Eye (tissue), 1 donor: ENCODE results near the gene UPK1B.

Experiments
- DNase-seq: peaks from one replicate; pipeline ENCODE4 v3.0.0-alpha.2; 2015

UPK1B gene

GRCh38 chr3:119177321-119177720 is 3.9 kb downstream of the UPK1B start:
- no peak for DNase-seq

DNA sequence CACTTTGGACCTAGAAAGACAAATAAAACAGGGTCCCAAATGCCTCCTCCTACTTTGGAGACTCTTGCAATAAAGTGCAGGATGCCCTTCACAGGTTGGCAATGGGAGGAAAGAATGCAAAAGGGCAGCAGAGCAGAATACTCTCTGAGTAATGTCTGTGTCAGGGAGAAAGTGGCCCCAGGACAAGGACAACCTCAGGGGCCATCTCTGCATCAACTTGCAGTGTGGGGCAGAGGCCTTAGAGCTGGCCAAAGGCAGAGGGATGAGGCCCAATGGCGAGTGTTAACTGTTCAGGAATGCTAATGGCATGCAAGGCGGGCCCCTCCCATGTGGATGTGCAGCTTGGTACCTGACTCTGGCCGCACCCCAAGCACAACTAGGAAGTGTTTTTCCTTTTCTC is 8.4 kb downstream of the UPK1B start:
- no peak for DNase-seq

DNA sequence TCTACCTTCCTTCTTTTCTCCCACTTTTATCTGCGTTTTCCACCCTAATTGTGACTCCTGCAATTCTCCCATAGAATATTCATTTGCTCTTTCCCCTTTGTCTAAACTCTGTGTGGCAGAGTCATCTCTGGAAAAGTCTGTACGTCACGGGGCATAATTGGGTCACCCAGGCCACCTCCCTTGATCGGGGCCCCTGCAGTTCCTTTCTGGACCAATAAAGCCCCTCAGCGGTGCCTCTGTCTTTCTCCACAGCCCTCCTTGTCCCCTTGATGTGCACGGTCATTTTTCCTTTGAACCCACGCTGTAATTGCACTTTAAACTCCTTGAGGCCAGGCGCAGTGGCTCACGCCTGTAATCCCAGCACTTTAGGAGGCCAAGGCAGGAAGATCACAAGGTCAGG is 10.7 kb downstream of the UPK1B start:
- DNase-seq: no peak

DNA sequence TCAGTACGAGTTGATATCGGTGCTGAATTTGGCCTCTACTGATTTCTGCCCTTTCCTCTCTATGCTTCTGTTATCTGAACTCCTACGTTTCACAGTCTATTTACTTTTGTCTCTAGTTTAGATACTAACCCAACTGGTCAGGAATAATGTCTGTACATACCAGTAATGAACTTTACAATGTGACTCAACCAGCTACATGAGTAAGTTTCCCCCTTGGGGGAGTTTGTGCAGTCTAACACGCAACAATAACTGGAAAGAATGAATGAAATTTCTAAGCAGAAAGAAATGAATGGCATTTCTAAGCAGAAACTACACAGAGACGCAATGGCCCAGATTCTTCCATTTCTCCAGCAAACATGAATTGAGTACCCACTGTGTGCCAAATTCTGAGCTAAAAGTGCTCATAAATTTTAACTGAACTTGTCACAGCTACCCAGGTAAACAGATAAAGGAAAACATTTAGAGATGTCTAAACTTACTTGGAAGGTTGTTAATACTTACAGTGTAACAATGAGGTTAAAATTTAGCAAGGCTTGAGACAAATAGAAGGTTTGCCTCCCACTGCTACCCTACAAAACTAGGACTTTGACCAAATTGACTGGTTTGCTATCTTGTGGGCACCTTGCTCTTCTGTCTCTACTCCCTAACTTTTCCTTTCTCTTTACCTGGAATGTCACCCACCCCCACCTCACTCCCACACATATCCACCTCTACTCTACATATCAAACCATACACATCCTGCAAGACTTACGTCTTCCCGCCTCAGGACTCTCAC is 11.6 kb downstream of the UPK1B start:
- no peak for DNase-seq

DNA sequence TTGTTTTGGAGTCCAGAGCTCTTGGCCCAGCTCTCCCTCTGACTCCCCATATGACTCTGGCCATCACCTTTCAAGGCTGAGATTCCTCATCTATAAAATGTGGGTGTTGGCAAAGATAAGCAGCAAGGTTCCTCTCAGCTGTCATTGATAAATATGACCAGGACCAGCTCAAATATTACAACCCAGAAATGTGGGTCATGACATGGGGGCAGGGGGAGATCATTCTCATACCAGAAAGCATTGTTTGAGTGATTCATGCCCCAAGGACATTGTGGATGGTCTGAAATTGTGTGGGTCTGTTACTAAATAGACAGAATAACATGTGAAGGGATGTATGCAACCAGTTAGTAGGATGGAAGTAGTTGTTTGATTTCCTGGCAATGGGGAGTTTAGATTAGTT is 13.9 kb downstream of the UPK1B start:
- no peak for DNase-seq

DNA sequence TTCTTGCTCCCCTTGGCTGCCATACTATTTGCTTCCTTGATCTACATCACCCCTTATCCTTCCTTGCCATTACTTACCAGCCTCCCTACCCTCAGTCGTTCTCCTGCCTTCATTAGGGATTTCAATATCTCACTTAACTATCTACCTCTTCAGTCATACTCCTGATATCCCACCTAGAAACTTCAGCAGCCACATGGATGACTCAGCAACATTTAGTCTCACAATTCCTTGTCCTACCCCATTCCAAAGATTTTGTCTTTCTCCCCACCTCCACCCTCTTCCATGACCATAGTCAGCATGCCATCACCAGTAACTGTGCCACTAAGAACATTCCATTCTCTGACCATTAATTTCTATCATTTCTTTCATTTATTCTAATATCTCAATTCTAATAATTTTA is 18.4 kb downstream of the UPK1B start:
- DNase-seq: no peak

DNA sequence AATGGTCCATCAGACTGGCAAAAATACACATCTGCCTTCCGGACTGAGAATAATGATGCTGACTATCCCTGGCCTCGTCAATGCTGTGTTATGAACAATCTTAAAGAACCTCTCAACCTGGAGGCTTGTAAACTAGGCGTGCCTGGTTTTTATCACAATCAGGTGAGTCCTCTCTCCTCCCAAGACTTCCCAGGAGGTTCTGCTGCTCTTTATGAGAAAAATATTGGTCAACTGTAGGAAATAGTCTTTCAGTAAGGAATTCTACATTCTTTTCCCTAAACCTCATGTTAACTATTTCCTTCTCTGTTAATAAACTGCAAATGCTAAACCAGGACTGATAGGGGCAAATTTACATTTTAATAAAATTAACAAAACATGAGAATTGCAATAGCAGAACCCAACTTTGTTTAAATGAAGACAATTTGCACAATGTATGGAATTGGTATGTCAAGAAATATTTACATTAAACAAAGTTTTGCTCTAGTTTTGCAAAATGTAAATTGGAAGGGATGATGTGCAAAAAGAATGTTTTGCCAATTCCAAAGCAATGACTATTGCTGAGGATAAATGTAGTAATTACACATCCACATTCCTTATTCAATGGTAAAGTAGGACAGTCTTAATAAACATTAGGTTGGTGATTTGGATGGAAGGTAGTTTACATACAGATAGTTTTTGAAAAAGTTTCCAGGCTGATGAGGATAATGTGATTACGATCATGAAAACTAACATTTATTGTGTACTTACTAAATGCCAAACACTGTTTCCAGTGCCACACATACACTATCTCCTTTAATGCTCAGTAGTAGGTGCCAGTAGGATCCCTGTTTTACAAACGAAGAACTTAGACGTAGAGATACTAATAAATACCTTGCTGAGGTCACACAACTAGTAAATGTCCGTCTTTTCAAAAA is 21.1 kb downstream of the UPK1B start:
- no peak for DNase-seq

DNA sequence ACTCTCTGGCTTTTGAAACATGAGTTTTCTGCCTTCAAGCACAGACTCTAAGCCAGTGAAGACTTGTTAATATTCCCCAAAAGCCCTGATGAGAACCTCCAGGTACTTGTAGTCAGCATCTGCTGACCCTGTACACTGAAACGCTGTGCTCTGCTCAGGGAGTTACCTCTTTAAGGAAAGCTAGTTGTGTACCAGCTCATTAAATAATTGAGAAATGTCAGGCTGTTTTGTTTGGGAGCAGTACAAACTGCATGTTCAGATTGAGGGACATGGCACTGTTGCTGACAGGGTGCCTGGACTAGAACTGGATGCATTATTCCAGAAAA is 21.7 kb downstream of the UPK1B start:
- no peak for DNase-seq

DNA sequence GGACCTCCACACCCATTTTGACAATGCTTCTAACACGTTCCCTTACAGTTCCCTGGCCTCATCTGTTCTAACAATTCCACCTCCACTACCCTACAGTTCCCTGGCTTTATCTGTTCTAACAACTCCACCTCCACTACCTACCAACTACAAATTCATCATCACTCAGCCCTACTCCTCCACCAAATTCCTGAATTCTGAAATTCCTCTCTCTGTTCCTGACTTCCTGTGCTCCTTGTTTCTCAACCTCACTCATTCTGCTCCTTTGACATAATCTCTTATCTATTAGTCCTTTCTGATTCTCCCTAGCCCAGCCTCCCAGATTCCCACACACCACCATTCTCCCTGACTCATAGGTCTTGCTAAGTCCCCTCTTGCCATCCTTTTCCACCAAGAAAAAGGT is 22.5 kb downstream of the UPK1B start:
- no peak for DNase-seq

DNA sequence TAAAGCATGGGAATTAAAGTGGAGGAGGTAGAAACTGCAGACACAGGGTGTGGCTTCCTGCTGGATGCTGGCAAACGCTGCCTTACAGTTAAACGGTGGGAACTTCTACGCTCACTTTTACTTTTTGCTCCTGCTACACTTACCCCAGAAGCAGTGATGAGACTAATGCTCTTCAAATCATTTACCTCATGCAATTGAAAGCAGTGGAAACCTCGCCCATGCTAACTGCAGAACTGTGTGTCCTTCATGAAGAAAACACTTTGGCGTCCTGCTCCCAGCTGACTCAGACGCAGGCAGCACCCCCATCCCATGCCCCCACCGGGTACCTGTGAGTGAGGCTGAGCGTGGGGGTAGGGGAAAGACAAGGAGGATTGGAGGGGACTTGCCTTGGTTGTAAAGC is 31.8 kb downstream of the UPK1B start:
- no peak for DNase-seq

DNA sequence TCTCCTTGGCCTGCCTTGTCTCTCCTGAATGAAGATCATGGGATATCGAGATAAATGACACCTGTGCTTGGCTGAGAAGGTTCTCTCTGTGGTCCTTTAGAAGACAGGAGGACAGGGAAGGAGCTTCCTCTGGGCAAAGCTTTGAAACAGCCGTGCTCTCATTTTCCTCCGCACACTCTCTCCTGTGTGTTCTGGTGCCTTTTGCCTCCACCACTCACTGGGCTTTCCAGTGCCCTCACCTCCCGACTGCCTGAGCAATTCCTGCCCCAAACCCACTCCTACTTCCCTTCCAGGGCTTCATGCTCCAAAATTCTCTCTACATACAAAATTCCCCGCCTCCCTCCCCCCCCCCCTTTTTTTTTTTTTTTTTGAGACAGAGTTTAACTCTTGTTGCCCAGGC is 32.3 kb downstream of the UPK1B start:
- no peak for DNase-seq

DNA sequence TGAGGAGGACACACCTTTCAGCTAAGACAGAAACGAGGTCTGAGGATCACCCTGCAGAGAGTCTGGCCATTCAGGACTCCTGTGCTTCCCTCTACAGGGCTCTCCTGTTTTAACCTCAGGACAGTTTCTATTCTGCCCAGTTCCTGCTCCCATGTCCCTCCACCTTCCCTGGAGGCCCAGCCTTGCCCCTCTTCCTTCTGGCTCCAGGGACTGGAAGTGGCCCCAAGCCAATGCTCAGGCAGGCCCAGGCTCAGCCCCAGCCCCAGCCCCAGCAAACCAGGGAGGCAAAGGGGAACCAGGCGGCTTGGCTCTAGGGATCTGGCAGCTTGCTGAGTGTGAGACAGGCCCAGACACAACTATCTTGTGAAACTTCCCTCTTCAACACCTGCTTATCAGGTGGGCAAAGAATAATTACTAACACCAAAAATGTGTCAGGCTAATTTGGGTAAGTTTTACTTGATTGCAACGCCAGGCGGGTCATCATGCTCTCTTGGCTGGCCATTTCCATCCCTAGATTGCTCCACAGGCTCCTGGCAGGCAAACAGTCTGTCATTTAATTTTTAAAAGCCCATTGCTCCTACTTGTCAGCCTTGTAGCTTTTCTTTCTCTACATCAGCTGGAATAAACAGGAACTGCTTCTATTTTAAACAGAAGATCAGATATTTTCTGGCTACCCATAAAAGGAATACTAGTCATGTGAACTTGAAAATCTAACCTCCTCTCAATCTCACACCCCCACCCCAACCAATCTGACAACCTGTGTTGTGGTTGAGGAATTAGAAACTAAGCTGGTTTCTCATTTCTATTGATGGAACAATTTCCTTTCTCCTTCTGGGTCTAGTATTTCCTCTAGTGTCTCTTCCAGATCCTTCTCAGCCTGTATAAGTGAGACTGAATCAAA is 33.5 kb downstream of the UPK1B start:
- no peak for DNase-seq

DNA sequence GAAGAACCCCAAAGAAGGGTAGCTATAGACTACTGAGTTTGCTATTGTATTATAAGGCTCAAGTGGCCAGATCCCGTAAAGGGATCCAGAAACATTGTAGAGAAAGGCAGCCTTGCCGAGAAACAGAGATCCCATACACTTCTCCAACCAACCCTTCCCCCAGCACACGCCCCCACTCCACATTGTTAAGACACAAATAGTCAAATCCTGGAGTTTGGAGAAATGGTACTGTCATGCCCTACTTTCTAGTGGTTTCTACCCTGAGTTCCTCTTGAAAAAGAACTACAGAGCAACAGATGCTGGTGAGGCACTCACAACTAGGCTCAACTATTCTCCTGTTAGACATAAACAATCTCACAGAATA is 34.1 kb downstream of the UPK1B start:
- DNase-seq: no peak

DNA sequence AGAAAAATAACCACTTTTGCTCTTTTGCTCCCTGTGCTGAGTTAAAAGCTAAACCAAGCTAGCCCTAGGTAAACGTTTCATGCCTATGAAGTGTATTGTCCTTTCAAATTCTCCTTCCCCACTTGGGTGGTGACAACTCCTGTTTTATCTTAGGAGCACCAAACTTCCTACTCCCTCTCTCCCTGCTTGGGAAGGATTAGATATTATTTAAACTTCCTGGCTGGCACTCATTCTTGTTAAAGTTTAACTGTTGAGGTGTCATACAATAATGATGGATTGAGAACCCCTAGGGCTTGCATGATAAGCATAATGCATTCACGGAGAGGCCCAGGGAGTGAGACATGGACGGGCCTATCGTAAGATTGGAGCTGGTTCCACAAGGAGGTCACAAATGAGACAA is 37.8 kb downstream of the UPK1B start:
- DNase-seq: no peak

DNA sequence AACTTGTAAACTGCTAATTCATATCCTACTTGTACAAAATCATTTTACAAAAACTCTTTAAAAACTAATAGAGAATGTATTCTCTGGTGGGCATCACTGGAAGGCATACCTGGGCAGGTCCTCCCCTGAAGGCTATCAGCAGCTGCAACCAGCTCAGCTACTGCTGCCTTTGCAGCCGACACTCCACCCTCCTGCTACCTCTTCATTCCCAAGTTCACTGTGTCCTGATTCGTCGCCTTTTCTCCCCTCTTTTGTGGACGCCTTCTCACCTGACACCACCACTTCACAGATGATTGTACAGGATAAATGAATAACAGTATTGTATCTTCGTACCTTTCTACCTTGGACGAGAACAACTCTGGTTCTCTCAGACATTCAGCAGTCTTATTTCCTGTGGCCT is 38.4 kb downstream of the UPK1B start:
- DNase-seq: no peak

GRCh38 chr3:119219069-119219468 is 45.7 kb downstream of the UPK1B start:
- DNase-seq: no peak

GRCh38 chr3:119220198-119220597 is 46.8 kb downstream of the UPK1B start:
- DNase-seq: no peak

DNA sequence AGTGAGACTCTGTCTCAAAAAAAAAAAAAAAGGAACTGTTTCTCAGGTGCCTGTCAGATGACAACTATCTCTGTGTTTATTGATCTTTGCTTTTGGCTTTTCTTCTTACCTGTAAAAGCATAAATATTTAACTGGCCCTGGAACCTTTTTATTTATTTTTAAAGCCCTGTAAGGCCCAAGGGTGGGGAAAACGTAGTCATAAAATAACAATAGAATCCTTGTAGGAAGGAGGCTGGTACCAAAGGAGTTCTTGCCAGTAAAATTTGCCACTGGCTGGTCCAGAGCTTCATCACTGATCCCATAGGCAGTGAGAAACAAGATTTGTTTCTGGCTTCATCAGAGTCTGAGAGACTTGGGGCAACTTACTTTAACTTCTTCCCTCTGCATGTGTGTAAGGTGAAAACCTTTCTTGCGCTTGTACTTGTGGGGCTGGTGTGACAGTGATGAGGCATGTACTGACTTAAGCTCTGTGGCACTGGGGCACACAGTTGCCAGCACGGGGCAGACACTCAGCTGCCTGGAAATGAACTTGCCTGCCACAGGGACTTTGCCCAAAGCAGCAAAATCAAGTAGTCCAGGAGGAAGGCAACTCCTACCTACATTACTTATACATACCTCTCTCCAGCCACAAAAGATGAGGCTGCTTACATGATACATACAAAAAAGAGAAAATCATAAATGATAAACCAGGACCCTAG is 47.7 kb downstream of the UPK1B start:
- no peak for DNase-seq

GRCh38 chr3:119221779-119222320 is 48.5 kb downstream of the UPK1B start:
- DNase-seq: no peak

GRCh38 chr3:119222391-119222790 is 49.0 kb downstream of the UPK1B start:
- no peak for DNase-seq

DNA sequence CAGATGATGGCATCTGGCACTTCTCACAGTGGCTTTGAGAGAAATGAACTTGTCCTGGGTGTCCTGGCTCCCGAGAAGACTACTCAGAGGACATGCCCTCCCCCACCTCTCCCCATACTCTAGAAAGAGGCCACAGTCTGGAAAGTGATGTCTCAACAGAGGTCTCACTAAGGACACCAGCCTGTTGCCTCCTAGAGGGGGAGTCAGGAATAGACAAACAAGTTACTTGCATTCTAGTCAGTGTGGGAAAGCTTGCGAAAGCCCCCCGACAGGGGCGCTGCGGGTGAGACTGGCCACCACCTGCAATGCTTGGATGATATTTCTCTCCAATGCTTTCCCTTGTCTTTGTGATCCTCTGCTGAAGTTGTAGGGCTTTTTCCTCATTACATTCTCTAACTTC is 50.1 kb downstream of the UPK1B start:
- no peak for DNase-seq

DNA sequence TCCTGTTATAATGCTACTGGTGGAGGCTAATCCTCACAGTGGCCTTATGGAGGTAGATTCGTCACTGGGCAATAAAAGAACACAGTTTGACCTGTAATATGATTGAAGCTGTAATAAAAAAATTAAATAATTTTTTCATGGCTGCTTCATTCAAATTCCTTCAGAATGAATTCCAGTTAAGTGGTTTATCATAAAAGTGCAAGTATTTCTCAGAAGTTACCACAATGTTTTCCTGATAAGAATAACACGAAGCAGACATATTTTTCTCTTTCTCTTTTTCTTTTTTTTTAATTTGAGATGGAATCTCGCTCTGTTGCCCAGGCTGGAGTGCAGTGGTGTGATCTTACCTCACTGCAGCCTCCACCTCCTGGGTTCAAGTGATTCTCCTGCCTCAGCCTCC is 51.7 kb downstream of the UPK1B start:
- DNase-seq: no peak
